DMS153 treated with DMSO at 0.1 percent for 48 hours (cell line): ENCODE data around the gene RPL37A.

Experiments
- DNase-seq: peaks from one replicate; lab custom pipeline; 2025; ENCODE audit not compliant: unreplicated experiment; lab: John Stamatoyannopoulos, UW

RPL37A gene

DNA sequence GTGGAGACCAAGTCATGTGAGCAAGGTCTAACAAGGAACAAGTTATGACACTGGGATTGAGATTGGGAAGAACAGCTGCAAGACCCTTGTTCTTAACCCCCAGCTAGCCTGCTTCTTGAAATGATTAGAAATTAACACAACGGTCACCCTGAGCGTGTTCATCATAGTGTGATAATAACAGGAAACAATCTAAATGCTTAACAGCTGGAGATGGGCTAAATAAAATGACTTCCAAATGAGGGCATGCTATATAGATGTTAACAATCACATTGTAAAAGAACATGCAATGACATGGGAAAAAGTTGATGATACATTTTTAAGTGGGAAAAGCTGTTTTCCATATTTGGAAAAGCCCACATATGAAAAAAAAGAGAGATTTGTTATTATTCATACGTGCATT, 47.6 kb downstream of the RPL37A start:
- no peak for DNase-seq

- no peak for DNase-seq
These were observed 48.2 kb downstream of the RPL37A start for GRCh38 chr2:216546641-216547403.

DNA sequence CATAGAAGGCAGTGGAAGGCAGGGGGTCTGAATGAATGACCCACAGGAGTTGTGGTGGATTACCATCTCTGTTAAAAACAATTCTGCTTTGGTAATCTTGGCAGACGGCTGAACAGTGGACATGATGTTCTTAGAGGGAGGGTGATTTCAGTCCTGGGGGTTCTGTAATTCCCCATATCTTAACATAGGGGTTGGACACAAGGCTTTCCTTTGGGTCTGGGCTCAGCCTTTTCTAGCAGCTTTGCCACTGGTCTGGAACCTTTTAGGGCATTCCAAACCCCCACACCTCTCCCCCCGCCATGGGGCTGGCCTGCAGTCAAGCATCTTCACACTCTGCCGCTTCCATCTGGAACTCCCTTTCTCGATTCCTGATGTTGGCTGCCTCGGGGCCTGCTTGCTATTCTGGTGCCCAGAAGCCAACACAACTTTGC, 50.3 kb downstream of the RPL37A start:
- DNase-seq = no peak

- DNase-seq = no peak
These were observed 51.5 kb downstream of the RPL37A start for GRCh38 chr2:216549926-216550690.

- peak; percentile 54 for DNase-seq
These were observed 52.8 kb downstream of the RPL37A start for GRCh38 chr2:216551234-216552068.

GRCh38 chr2:216553093-216553478, 54.4 kb downstream of the RPL37A start:
- DNase-seq = no peak
